Right ventricle myocardium superior (tissue), 1 donor: ENCODE data around the gene IL16. TPM values are rescaled to one million over a fixed set of nuclear protein-coding genes. Genes with fewer than 3 reads are reported as not detected.

Source experiments
- total RNA-seq: library from RNA; stranded (reverse); fragmentation: NEBNext Ultra II Directional; extraction: Animal tissue kit (Norgen Biotek cat#: 25700); gene quantifications from one replicate; pipeline ENCODE4 v1.2.1, GENCODE V29; 2021
- donor health status: DM: no; HTN: yes; CAD: no; lungs with severe emphysema.

IL16 gene
- total RNA-seq, 1 donor from 2014 or later: 2.7 TPM

Other genes with a start within 250 kb of the IL16 start
- gene MESD, start 207.1 kb upstream of the IL16 start, total RNA-seq: 12.5 TPM
- 6.1 TPM for gene TLNRD1, start 196.0 kb upstream of the IL16 start, total RNA-seq
- gene CFAP161, start 62.6 kb upstream of the IL16 start, total RNA-seq: 0.30 TPM
- 2.3 TPM for gene STARD5, start 127.3 kb downstream of the IL16 start, total RNA-seq
- not detected for gene TMC3, start 177.3 kb downstream of the IL16 start, total RNA-seq